ENCODE results near the gene ITPR2.
A peak's percentile ranks its signal among the peaks of the same experiment; 100 is the strongest.

The ITPR2 gene

DNA sequence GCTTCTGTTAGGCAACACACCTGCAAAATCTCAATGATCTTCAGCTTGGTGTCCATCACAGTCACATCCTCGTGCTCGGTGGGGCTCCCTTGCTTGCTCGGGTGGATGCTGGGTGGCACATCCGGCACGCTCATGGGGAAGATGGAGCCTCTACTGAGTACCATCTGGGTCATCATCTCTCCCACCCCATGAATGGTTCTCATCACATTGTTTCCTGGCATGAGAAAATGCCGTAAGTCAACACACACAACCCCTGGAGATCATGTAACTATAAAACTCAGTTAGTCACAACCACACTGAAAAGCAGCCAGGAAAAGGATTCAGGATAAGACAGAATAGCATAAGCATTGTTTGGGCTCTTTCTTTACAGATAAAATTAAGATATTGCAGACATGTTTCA is 201.1 kb downstream of the ITPR2 start:
- no peaks in the 10 kb centered on the region for H3F3A ChIP-seq (ENCODE audit: low read depth)
- H3K9me3 ChIP-seq (ENCODE audit: insufficient read depth, low read depth, low read length) = no peaks in the 10 kb centered on the region
- H3K79me2 ChIP-seq (ENCODE audit: insufficient read depth, low read length) = no peaks in the 10 kb centered on the region
- no peaks in the 10 kb centered on the region for H3K36me3 ChIP-seq (ENCODE audit: insufficient read depth, low read length)
- H2AFZ ChIP-seq (ENCODE audit: low read length) = no peak overlapping the region
- no peaks in the 10 kb centered on the region for H3K27me3 ChIP-seq (ENCODE audit: insufficient read depth, low read length, poor library complexity, severe bottlenecking)
- H3K4me1 ChIP-seq (ENCODE audit: insufficient read depth, low read length, poor library complexity, severe bottlenecking) = peaks cover 4% of the 10 kb centered on the region
- no peaks in the 10 kb centered on the region for H4K20me1 ChIP-seq (ENCODE audit: insufficient read depth, low read length, poor library complexity, severe bottlenecking)
- H3K4me3 ChIP-seq (ENCODE audit: low read length, poor library complexity, severe bottlenecking) = no peak overlapping the region
- H3K9me2 ChIP-seq (replicated peaks; ENCODE audit: low read depth, low read length) = no peaks in the 10 kb centered on the region
- no peak overlapping the region for H3K4me2 ChIP-seq (ENCODE audit: low read depth, low read length, poor library complexity, severe bottlenecking)
- TF ChIP-seq, protein P1, sequence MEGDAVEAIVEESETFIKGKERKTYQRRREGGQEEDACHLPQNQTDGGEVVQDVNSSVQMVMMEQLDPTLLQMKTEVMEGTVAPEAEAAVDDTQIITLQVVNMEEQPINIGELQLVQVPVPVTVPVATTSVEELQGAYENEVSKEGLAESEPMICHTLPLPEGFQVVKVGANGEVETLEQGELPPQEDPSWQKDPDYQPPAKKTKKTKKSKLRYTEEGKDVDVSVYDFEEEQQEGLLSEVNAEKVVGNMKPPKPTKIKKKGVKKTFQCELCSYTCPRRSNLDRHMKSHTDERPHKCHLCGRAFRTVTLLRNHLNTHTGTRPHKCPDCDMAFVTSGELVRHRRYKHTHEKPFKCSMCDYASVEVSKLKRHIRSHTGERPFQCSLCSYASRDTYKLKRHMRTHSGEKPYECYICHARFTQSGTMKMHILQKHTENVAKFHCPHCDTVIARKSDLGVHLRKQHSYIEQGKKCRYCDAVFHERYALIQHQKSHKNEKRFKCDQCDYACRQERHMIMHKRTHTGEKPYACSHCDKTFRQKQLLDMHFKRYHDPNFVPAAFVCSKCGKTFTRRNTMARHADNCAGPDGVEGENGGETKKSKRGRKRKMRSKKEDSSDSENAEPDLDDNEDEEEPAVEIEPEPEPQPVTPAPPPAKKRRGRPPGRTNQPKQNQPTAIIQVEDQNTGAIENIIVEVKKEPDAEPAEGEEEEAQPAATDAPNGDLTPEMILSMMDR (conservative IDR thresholded peaks at IDR 0.05; ENCODE audit: low read length) = no peak
- TF ChIP-seq EZH2phosphoT487 (IDR thresholded peaks at IDR 0.05; ENCODE audit: borderline replicate concordance) = no peak
- H3K9ac ChIP-seq (ENCODE audit: low read depth, low read length, poor library complexity, severe bottlenecking) = no peak overlapping the region

DNA sequence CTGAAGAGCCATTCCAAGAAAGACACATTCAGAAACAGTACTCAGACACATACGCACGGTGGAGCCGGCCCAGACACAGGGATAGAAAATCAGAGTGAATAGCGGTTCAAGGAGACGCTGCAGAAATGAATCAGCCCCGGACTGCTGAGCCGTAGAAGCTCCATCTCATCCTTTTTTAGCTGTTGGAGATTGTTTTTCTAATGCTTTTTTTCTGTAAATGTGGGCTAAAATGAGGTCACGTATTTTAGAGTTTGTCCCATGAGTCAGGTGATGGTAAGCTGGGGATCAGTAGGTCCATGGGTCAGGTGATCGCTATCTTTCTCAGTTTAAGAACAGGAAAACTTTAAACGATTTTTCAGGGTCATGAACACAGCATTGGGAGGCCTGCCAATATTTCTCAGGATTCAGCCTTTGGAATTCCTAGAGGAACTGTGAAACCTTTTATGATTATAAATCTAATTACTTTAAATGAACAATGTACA is 202.4 kb downstream of the ITPR2 start:
- H3K9me2 ChIP-seq (replicated peaks; ENCODE audit: low read depth, low read length) = no peaks in the 10 kb centered on the region
- H3K4me1 ChIP-seq (ENCODE audit: insufficient read depth, low read length, poor library complexity, severe bottlenecking) = peaks cover 4% of the 10 kb centered on the region
- H3K36me3 ChIP-seq (ENCODE audit: insufficient read depth, low read length) = no peaks in the 10 kb centered on the region
- no peaks in the 10 kb centered on the region for H3F3A ChIP-seq (ENCODE audit: low read depth)
- no peak overlapping the region for H3K4me2 ChIP-seq (ENCODE audit: low read depth, low read length, poor library complexity, severe bottlenecking)
- H3K79me2 ChIP-seq (ENCODE audit: insufficient read depth, low read length) = no peaks in the 10 kb centered on the region
- no peak overlapping the region for H2AFZ ChIP-seq (ENCODE audit: low read length)
- no peak overlapping the region for H3K4me3 ChIP-seq (ENCODE audit: low read length, poor library complexity, severe bottlenecking)
- H3K9ac ChIP-seq (ENCODE audit: low read depth, low read length, poor library complexity, severe bottlenecking) = no peak overlapping the region
- TF ChIP-seq EZH2phosphoT487 (IDR thresholded peaks at IDR 0.05; ENCODE audit: borderline replicate concordance) = no peak
- TF ChIP-seq, protein P1 (conservative IDR thresholded peaks at IDR 0.05; ENCODE audit: low read length) = no peak
- H3K27me3 ChIP-seq (ENCODE audit: insufficient read depth, low read length, poor library complexity, severe bottlenecking) = no peaks in the 10 kb centered on the region
- no peaks in the 10 kb centered on the region for H4K20me1 ChIP-seq (ENCODE audit: insufficient read depth, low read length, poor library complexity, severe bottlenecking)
- no peaks in the 10 kb centered on the region for H3K9me3 ChIP-seq (ENCODE audit: insufficient read depth, low read depth, low read length)

DNA sequence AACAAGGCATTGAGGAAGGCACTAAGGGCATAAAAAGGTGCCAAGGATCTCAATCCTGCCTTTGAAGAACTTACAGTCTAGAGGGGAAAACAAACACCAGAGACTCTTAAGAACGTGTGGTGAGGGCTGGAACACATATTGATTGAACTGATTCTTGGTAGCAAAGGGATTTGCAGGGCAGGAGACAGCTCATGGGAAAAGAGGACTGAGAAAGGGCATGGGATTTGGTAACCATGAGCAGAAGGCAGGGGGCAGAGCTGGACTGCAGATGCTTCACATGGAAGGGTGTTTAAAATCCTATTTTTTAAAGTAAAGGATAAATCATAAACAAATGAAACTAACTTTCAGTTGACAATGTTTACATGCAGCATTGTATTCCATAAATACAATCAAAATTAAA is 203.1 kb downstream of the ITPR2 start:
- Histone ChIP-seq H4K20me1 (ENCODE audit: insufficient read depth, low read length, poor library complexity, severe bottlenecking) (no peaks in the 10 kb centered on the region), H3K9me3 (ENCODE audit: insufficient read depth, low read depth, low read length) (no peaks in the 10 kb centered on the region), H3K9ac (ENCODE audit: low read depth, low read length, poor library complexity, severe bottlenecking) (no peak overlapping the region), H3K36me3 (ENCODE audit: insufficient read depth, low read length) (no peaks in the 10 kb centered on the region), H3K27me3 (ENCODE audit: insufficient read depth, low read length, poor library complexity, severe bottlenecking) (no peaks in the 10 kb centered on the region), H3K4me1 (ENCODE audit: insufficient read depth, low read length, poor library complexity, severe bottlenecking) (peaks cover 4% of the 10 kb centered on the region), H3K79me2 (ENCODE audit: insufficient read depth, low read length) (no peaks in the 10 kb centered on the region), H3K4me3 (ENCODE audit: low read length, poor library complexity, severe bottlenecking) (no peak overlapping the region), H2AFZ (ENCODE audit: low read length) (no peak overlapping the region), H3K4me2 (ENCODE audit: low read depth, low read length, poor library complexity, severe bottlenecking) (no peak overlapping the region), H3K9me2 (replicated peaks; ENCODE audit: low read depth, low read length) (no peaks in the 10 kb centered on the region), H3F3A (ENCODE audit: low read depth) (no peaks in the 10 kb centered on the region)
- no peak for TF ChIP-seq EZH2phosphoT487 (IDR thresholded peaks at IDR 0.05; ENCODE audit: borderline replicate concordance)
- TF ChIP-seq, protein P1 (conservative IDR thresholded peaks at IDR 0.05; ENCODE audit: low read length) = 0 out of 2 replicates have a peak, but pooled peaks have one; percentile 16

Measured in Loucy (cell line).